NCI-H2227 (cell line): Measurements from ENCODE around the gene PACSIN3.

Experiments used
- DNase-seq: peaks from one replicate; lab custom pipeline; 2025; ENCODE audit not compliant: unreplicated experiment; lab: John Stamatoyannopoulos, UW

The PACSIN3 gene

GRCh38 chr11:47177229-47177845 is 8.9 kb downstream of the PACSIN3 start:
- peak; percentile 81 for DNase-seq

- DNase-seq, result peak; percentile 97
Observed at GRCh38 chr11:47176328-47177228, 9.7 kb downstream of the PACSIN3 start, which contains the start of gene ARFGAP2. Gene ARFGAP2, minus strand, starts transcription at chr11:47176879. Its CDS starts 26 bp downstream, at chr11:47176853.

- no peak for DNase-seq
Observed at GRCh38 chr11:47175746-47176327, 10.4 kb downstream of the PACSIN3 start.

GRCh38 chr11:47172740-47173336 is 13.4 kb downstream of the PACSIN3 start:
- DNase-seq, result no peak

- DNase-seq, result no peak
Observed at GRCh38 chr11:47171856-47172255, 14.4 kb downstream of the PACSIN3 start.

GRCh38 chr11:47171061-47171838 is 15.0 kb downstream of the PACSIN3 start:
- no peak for DNase-seq

- no peak for DNase-seq
Observed at GRCh38 chr11:47166368-47166767, 19.9 kb downstream of the PACSIN3 start.

- DNase-seq, result no peak
Observed at GRCh38 chr11:47165253-47165840, 20.9 kb downstream of the PACSIN3 start.

GRCh38 chr11:47164321-47164720 is 21.9 kb downstream of the PACSIN3 start:
- no peak for DNase-seq

- no peak for DNase-seq
Observed at GRCh38 chr11:47163898-47164297, 22.3 kb downstream of the PACSIN3 start.

GRCh38 chr11:47163193-47163592 is 23.0 kb downstream of the PACSIN3 start:
- no peak for DNase-seq

GRCh38 chr11:47162426-47162825 is 23.8 kb downstream of the PACSIN3 start:
- DNase-seq, result no peak

GRCh38 chr11:47161890-47162289 is 24.3 kb downstream of the PACSIN3 start:
- DNase-seq, result no peak

GRCh38 chr11:47161134-47161854 is 24.9 kb downstream of the PACSIN3 start:
- DNase-seq, result peak; percentile 70

- DNase-seq, result no peak
Observed at GRCh38 chr11:47160753-47161133, 25.5 kb downstream of the PACSIN3 start.

GRCh38 chr11:47158242-47158641 is 28.0 kb downstream of the PACSIN3 start:
- no peak for DNase-seq

GRCh38 chr11:47157805-47158204 is 28.4 kb downstream of the PACSIN3 start:
- DNase-seq, result no peak

- DNase-seq, result no peak
Observed at GRCh38 chr11:47156951-47157350, 29.3 kb downstream of the PACSIN3 start.

- DNase-seq, result no peak
Observed at GRCh38 chr11:47156333-47156732, 29.9 kb downstream of the PACSIN3 start.

- DNase-seq, result no peak
Observed at GRCh38 chr11:47155879-47156278, 30.4 kb downstream of the PACSIN3 start.
